ENCODE measurements around the gene DNAJC7. TPM values are rescaled to one million over a fixed set of nuclear protein-coding genes. Genes with fewer than 3 reads are reported as not detected.
A peak's percentile ranks its signal among the peaks of the same experiment; 100 is the strongest.
"Not testable (repeated sequence)": the region's sequence is repeated elsewhere in the genome, so short reads cannot be mapped to it uniquely, and the experiment has no call there.

DNAJC7 gene
- total RNA-seq, 1 experiment from 2014 or later = 63.1 TPM

DNA sequence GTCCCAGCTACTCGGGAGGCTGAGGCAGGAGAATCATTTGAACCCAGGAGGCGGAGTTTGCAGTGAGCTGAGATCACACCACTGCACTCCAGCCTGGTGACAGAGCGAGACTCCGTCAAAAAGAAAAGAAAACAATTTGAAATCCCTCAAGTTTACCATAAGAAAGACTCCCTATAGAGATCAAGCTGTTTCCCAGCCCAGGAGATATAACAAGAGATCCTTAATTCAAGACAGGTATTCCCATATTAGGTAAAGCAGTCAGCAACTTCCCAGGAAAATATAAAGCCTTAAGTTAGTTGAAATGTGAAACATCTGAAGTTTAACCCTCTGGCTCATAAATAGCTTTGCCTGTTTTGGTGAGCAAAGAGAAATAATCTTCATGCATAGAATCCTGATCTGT is 4.9 kb downstream of the DNAJC7 start:
- DNase-seq (ENCODE audit: low read depth) = not testable (repeated sequence)

DNA sequence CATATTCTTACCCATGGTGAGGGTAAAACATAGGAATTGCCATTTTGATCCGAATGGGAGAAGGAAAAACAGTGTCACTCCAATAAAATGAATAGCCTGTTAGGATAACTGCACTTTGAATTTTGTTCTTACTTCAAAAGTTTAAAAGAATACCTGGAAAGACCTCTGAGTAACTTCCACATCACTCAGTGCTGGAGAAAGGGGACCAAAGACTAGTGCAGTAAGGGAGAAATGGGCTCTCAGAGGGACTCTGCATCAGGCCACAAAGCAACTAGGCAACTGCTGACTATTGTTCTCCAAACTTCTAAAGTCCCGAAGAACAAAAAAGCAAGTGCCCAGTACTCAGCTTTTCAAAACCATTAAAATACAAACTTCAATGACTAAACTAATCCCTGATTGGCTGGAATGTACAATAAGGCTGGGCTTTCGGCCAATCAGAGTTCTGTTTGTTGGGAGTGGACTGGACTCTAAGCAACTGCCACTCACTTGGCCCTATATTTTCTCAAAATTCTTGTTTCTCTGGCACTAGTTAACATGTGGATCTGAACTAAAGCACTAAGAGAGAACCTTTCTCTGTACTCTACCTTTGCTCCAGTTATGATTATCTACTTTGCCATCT is 6.2 kb downstream of the DNAJC7 start:
- peak; percentile 46 for DNase-seq (ENCODE audit: low read depth)

DNA sequence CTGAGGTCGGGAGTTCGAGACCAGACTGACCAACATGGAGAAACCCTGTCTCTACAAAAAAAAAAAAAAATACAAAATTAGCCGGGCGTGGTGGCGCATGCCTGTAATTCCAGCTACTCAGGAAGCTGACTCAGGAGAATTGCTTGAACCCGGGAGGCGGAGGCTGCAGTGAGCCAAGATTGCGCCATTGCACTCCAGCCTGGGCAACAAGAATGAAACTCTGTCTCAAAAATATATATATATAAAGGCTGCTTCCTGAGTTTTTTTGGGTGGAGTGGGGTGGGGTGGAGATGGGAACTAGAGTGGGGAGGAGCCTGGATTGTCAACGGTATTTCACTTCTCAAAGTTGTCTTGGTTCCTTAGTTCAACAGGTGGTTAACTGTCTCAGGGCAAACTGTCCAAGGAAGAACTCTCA is 7.0 kb downstream of the DNAJC7 start:
- DNase-seq (ENCODE audit: low read depth) = peak; percentile 23

- no peak for DNase-seq (ENCODE audit: low read depth)
Measured at GRCh38 chr17:42009170-42009569, 8.1 kb downstream of the DNAJC7 start.

- no peak for DNase-seq (ENCODE audit: low read depth)
Measured at GRCh38 chr17:42005166-42005565, 12.1 kb downstream of the DNAJC7 start.

DNA sequence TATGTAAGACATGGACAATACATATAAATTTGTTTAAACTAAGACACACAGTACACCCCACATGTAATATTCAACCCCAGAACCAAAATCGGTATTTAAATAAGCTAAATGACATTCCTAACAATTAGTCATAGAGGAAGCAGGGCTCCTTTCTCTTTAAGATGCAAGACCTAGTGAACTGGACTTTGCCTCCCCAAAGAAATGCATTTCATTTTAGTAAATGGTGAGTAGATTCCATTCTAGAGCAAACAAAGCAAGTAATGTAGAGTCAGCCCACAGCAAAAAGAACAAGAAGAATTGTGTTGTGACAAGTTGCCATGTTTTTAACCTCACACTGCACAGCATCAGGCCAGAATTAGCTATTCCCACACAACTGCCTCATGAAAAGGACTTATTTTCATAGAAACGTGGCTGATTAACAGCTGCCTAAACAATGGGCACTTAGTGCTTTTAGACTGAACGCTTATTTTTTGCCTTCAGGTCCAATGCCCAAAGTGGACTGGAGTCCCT is 14.4 kb downstream of the DNAJC7 start:
- peak; percentile 29 for DNase-seq (ENCODE audit: low read depth)

- DNase-seq (ENCODE audit: low read depth) = no peak
Measured at GRCh38 chr17:42002175-42002791, 15.0 kb downstream of the DNAJC7 start.

GRCh38 chr17:42001729-42002128 is 15.5 kb downstream of the DNAJC7 start:
- DNase-seq (ENCODE audit: low read depth) = no peak

GRCh38 chr17:42000413-42001133 is 16.7 kb downstream of the DNAJC7 start:
- no peak for DNase-seq (ENCODE audit: low read depth)

- no peak for DNase-seq (ENCODE audit: low read depth)
Measured at GRCh38 chr17:41998497-41998896, 18.7 kb downstream of the DNAJC7 start.

DNA sequence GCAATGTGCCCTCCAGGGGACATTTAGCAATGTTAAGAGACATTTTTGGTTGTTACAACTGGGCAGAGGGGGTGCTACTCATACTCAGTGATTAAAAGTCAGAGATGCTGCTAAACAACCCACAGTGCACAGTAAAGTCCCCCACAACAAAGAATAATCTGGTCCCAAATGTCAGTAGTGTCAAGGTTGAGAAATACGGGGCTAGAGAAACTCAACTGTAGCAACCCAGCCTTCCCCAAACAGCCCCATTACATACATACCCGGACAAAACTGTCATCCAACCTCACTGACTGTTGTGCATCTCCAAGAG is 20.4 kb downstream of the DNAJC7 start:
- DNase-seq (ENCODE audit: low read depth) = no peak

- peak; percentile 26 for DNase-seq (ENCODE audit: low read depth)
Measured at GRCh38 chr17:41992576-41992975, 24.7 kb downstream of the DNAJC7 start.

DNA sequence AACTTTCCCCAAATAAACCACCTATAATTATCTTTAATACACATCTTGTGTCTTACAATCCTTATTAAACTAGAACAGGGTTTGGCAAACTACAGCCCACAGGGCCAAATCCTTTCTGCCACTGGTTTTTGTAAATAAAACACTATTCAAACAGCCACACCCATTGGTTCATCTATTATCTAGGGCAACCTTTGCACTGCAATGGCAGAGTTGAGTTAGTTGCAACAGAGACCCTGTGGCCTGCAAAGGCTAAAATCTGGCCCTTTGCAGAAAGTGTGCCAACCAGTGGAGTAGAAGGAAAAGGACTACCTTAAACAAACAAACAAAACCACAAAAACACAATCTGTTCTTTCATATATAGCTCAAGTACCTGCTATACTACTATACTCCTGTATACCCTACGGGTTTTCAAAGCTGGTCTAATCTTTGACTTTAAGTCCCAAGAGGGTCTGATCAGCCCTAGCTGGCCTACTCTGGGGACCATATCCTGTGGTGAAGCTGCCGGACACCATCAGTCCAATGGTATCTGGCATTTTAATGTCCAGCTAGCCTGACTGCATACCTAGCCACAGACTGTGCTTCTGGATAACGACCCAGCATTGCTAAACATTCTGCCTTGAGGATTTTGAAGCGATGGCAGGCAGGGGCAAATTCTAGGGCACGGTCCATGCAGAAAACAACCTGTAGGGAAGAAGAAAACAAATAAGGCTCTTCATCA is 27.4 kb downstream of the DNAJC7 start:
- no peak for DNase-seq (ENCODE audit: low read depth)

DNA sequence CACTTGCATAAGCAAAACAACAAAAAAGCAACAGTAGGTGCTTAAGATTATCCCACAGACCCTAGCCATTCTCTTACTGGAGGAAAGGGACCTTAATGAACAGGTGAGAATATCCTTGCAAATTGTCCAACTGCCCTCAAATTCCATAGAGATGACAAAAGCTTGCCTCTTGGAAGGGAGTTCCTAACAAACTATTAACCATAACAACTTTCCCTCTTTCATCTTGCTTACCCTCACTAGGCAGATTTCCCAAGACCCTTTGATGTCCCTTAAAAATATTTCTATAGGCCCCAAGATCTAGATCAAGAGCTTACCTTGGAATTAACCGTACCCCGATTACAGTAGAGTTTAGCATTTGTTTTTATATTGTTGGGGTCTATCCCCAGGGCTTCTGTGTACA is 28.8 kb downstream of the DNAJC7 start:
- no peak for DNase-seq (ENCODE audit: low read depth)

DNA sequence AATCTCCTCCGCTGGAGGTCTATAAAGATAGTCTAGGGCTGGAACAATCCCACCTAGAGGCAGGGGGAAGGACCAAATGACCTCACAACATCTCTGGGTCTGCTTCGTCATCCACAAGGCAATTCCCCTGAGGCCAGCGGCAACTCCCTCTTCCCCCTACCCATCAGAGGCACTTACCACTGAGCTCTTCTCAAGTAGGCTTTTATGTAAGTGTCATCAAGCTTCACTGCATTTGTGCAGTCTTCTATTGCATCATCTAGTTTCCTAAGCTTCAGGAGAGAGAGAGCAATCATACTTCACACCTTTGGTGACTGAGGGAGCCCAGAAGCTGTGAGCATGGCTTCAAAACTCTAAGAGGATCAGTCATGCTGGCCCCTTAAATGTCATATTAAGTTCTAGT is 29.6 kb downstream of the DNAJC7 start:
- no peak for DNase-seq (ENCODE audit: low read depth)

DNA sequence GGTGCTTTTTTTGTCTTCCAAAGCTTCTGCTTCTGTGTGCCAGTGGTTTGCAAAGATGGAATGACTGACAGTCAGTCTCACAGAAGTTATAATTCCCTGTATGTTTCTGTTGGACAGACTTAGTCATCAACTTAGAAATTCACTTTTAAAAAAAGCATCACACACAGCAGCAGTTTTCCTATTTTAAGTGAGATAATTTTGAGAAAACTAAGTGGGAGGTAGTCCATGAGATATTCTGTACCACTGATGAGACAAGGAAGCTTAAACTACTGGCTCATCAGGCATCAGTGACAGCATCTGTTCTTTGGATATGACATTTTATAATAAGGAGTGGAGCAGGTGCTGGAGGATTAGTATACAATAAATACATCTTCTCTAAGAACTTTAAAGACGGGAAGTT is 30.6 kb downstream of the DNAJC7 start:
- no peak for DNase-seq (ENCODE audit: low read depth)

- no peak for DNase-seq (ENCODE audit: low read depth)
Measured at GRCh38 chr17:41985919-41986318, 31.3 kb downstream of the DNAJC7 start.

GRCh38 chr17:41984454-41984853 is 32.8 kb downstream of the DNAJC7 start:
- no peak for DNase-seq (ENCODE audit: low read depth)

DNA sequence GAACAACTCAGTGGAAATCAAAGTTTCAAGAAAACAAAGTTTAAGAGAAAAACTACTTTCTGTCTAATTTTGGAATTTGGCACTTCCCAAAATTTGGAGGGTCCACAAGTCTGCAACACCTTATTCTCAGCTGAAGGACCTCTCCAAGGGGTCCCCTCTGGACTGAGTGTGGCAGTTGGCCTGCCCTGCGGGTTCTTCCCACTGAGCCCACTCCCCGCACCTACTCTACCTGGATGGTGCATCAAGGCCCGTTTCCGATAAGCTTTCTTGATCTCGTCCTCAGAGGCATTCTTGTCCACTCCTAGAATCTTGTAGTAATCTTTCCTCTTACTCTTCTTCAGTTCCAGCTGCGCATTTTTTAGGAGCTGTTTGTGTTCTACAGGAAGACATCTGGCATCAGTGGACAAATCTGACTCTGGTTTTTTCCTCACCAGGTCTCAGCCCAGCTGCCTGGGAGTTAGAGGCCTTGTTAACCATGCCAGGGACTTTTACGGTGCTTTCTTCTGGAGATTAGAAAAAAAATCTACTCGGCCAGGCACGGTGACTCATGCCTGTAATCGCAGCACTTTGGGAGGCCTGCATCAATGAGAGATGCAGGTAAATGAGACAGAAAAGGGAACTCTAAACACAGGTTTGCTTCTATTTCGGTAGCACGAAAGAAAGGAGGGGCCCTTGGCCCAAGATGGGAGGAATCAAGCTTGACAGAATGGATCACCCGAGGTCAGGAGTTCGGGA is 35.0 kb downstream of the DNAJC7 start:
- DNase-seq (ENCODE audit: low read depth) = peak; percentile 24

- DNase-seq (ENCODE audit: low read depth) = no peak
Measured at GRCh38 chr17:41977991-41978390, 39.2 kb downstream of the DNAJC7 start.

GRCh38 chr17:41976142-41976768 is 41.0 kb downstream of the DNAJC7 start:
- DNase-seq (ENCODE audit: low read depth) = no peak

Data from RPMI7951 (cell line).